Endodermal cell (in vitro differentiated cells): ENCODE data around the gene NPHP4. TPM values are rescaled to one million over a fixed set of nuclear protein-coding genes. Genes with fewer than 3 reads are reported as not detected.

Source experiments
- DNase-seq: peaks from one replicate; pipeline ENCODE4 v3.0.0-alpha.2; 2017
- H3K27ac ChIP-seq: 2 replicates; pipeline ENCODE4 v1.5.1; 2013; ENCODE audit warnings: mild to moderate bottlenecking, low read depth, low read length, moderate library complexity
- H3K27me3 ChIP-seq: 2 replicates; pipeline ENCODE4 v1.6.1; 2013; ENCODE audit warnings: mild to moderate bottlenecking, low read length, moderate library complexity; ENCODE audit not compliant: insufficient read depth, control insufficient read depth, poor library complexity, severe bottlenecking
- H3K36me3 ChIP-seq: 2 replicates; pipeline ENCODE4 v1.7.0; 2013; ENCODE audit warnings: mild to moderate bottlenecking, low read length, moderate library complexity; ENCODE audit not compliant: control insufficient read depth, insufficient read depth
- H3K4me1 ChIP-seq: one replicate; pipeline ENCODE4 v1.7.0; 2013; ENCODE audit warnings: low read length; ENCODE audit not compliant: control insufficient read depth, insufficient read depth
- H3K4me3 ChIP-seq: 2 replicates; pipeline ENCODE4 v1.5.1; 2013; ENCODE audit warnings: mild to moderate bottlenecking, low read length, moderate library complexity
- H3K9ac ChIP-seq: 2 replicates; pipeline ENCODE4 v1.6.1; 2013; ENCODE audit warnings: mild to moderate bottlenecking, low read length, moderate library complexity; ENCODE audit not compliant: poor library complexity, severe bottlenecking; ENCODE audit errors: extremely low read depth
- H3K9me3 ChIP-seq: 2 replicates; pipeline ENCODE4 v1.6.1; 2013; ENCODE audit warnings: mild to moderate bottlenecking, low read length, moderate library complexity; ENCODE audit not compliant: control insufficient read depth
- H3K27ac Mint-ChIP-seq: 2 replicates; pipeline ENCODE4 v1.8.0; 2020; ENCODE audit warnings: mixed read lengths
- H3K27me3 Mint-ChIP-seq: 2 replicates; pipeline ENCODE4 v1.8.0; 2021; ENCODE audit warnings: mild to moderate bottlenecking, mixed read lengths; ENCODE audit not compliant: insufficient read depth
- H3K36me3 Mint-ChIP-seq: 2 replicates; pipeline ENCODE4 v1.8.0; 2020; ENCODE audit warnings: low read depth, mixed read lengths
- H3K4me1 Mint-ChIP-seq: 2 replicates; pipeline ENCODE4 v1.8.0; 2020; ENCODE audit warnings: mixed read lengths
- H3K4me3 Mint-ChIP-seq: 2 replicates; pipeline ENCODE4 v1.8.0; 2020; ENCODE audit warnings: mild to moderate bottlenecking, moderate library complexity, mixed read lengths
- H3K9me3 Mint-ChIP-seq: 2 replicates; pipeline ENCODE4 v1.8.0; 2020; ENCODE audit warnings: mild to moderate bottlenecking, mixed read lengths
- CTCF ChIP-seq: fragments of 200-600 bp; sonication (generic); conservative IDR thresholded peaks from 2 replicates; pipeline ENCODE4 v1.5.0; 2021; ENCODE audit warnings: antibody characterized with exemption, mild to moderate bottlenecking
- WGBS, 2 experiments: methylation state at CpG; one replicate each; pipeline versions ENCODE4 v1.1.5 to v1.1.7; 2013; ENCODE audit warnings: missing lambda C conversion rate in 2 of 2, mixed read lengths in 1 of 2; ENCODE audit not compliant: insufficient coverage in 1 of 2, insufficient read length in 1 of 2; 5-methylcytosine and 5-hydroxymethylcytosine counted together
- total RNA-seq, 2 donors: library from RNA; stranded (reverse); fragmentation: NEBNext Ultra II Directional in 1 of 2; extraction: Animal tissue kit (Norgen Biotek cat#: 25700) in 1 of 2; gene quantifications; 2 replicates in 1 of 2; 3 replicates in 1 of 2; pipeline ENCODE4 v1.2.1, GENCODE V29; 2021

The NPHP4 gene
- total RNA-seq, 2 donors from 2014 or later: 19.1 to 25.4 TPM

GRCh38 chr1:5881526-5882222 lies 110.6 kb downstream of the NPHP4 start:
- H3K9ac ChIP-seq: no peak overlapping the region
- H3K4me1 ChIP-seq: no peaks in the 10 kb centered on the region
- Mint-ChIP-seq H3K27me3 (no peaks in the 10 kb centered on the region), H3K4me1 (no peaks in the 10 kb centered on the region), H3K4me3 (no peak overlapping the region), H3K36me3 (peaks cover 38% of the 10 kb centered on the region), H3K9me3 (peaks cover 9% of the 10 kb centered on the region), H3K27ac (no peak overlapping the region)
- H3K27ac ChIP-seq: no peak overlapping the region
- 94 to 95% methylated on average over 17 to 22 of the region's 22 CpGs for WGBS, 2 experiments
- peaks cover 10% of the 10 kb centered on the region for H3K36me3 ChIP-seq
- H3K9me3 ChIP-seq: no peaks in the 10 kb centered on the region
- TF ChIP-seq CTCF: no peak
- no peaks in the 10 kb centered on the region for H3K27me3 ChIP-seq
- DNase-seq: no peak
- H3K4me3 ChIP-seq: no peak overlapping the region

- no peak overlapping the region for H3K4me3 Mint-ChIP-seq
- H3K4me1 ChIP-seq: no peaks in the 10 kb centered on the region
- WGBS, 2 experiments: 89 to 96% methylated on average over 21 to 25 of the region's 25 CpGs
- no peak overlapping the region for H3K9ac ChIP-seq
- peaks cover 10% of the 10 kb centered on the region for H3K36me3 ChIP-seq
- H3K36me3 Mint-ChIP-seq: peaks cover 38% of the 10 kb centered on the region
- peaks cover 9% of the 10 kb centered on the region for H3K9me3 Mint-ChIP-seq
- H3K27me3 Mint-ChIP-seq: no peaks in the 10 kb centered on the region
- H3K4me3 ChIP-seq: no peak overlapping the region
- DNase-seq: no peak
- no peaks in the 10 kb centered on the region for H3K27me3 ChIP-seq
- H3K9me3 ChIP-seq: no peaks in the 10 kb centered on the region
- H3K4me1 Mint-ChIP-seq: no peaks in the 10 kb centered on the region
- no peak overlapping the region for H3K27ac ChIP-seq
- no peak overlapping the region for H3K27ac Mint-ChIP-seq
- no peak for TF ChIP-seq CTCF
These were observed 111.4 kb downstream of the NPHP4 start for GRCh38 chr1:5880630-5881405.

- no peak overlapping the region for H3K4me3 ChIP-seq
- peaks cover 38% of the 10 kb centered on the region for H3K36me3 Mint-ChIP-seq
- no peak for DNase-seq
- H3K9ac ChIP-seq: no peak overlapping the region
- H3K36me3 ChIP-seq: peaks cover 10% of the 10 kb centered on the region
- 75% methylated on average over 7 of the region's 7 CpGs; no CpG with 5 or more reads in 1 of the 2 experiments for WGBS, 2 experiments
- H3K4me1 Mint-ChIP-seq: no peaks in the 10 kb centered on the region
- no peaks in the 10 kb centered on the region for H3K27me3 Mint-ChIP-seq
- no peaks in the 10 kb centered on the region for H3K27me3 ChIP-seq
- H3K4me3 Mint-ChIP-seq: no peak overlapping the region
- H3K27ac ChIP-seq: no peak overlapping the region
- H3K4me1 ChIP-seq: no peaks in the 10 kb centered on the region
- no peaks in the 10 kb centered on the region for H3K9me3 ChIP-seq
- peaks cover 9% of the 10 kb centered on the region for H3K9me3 Mint-ChIP-seq
- no peak for TF ChIP-seq CTCF
- H3K27ac Mint-ChIP-seq: no peak overlapping the region
These were observed 112.8 kb downstream of the NPHP4 start for GRCh38 chr1:5879421-5879820.
